ENCODE results near the gene CD55.

CD55 gene

DNA sequence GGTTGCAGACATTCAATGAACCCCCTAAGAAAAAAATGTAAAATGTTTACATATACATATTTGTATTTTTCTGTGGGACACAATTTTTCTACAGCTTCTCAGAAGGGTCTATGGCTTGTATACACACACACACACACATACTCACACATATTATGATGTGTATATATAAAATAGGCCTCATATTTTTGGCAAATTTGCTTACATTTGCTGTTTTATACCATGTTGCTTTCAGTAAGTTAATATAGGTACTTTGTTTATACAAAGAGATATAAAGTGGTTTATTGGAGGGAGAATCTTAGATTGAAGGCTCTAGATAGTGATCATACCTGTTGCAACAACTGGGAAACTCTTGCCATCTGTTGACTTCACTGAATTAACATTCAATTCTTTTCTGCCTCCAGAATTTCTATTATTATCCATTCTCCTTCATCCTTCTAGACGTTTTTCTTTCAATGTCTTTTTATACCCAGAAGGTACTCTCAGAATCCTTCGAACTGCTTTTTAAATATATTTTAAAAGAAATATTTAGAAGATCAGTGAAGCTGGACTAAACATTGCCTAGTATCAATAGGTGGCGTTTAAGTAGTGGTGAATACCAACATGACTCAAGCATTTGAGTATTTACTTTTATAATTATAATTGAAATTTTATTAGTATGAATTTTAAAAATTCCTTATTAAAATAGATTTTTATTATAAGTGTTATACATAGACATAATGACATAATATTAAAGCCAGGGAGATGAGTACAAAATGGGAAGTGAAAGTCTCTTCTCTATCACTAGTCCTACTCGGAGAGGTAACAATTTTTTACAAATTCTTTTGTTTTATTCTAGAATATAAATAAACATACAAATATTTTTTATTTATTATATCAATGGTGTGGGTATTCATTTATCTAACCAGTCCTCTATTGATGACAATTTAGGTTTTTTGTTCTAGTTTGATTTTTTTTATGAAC, 10.2 kb downstream of the CD55 start:
- DNase-seq, result no peak

DNA sequence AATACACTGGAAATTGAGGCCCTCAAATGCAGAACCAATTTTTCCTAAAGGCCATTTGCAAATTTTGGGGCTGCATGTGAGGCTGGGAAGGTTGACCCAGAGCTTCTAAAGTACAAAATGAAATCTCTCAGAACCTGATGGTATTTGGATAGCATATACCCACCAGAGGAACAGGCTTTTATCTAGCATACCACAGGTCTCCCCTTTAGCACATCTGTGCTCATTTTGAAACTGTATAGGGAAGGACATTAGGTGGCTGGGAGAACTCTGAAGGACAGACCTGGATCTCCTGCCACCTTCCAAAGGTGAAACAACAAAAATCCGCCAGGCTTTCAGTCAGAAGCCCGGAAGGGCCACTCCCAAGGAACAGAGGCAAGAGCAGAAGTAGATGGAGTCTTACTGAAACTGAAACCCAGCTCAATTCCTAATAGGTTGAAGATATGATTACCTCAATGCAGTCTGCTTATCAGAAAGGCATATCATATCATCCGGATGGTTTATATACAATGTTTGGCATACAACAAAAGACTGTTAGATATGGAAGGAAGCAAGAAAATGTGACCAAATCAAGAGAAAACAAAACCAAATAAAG, 11.6 kb downstream of the CD55 start:
- no peak for DNase-seq

- no peak for DNase-seq
Observed at GRCh38 chr1:207333620-207334019, 12.1 kb downstream of the CD55 start.

DNA sequence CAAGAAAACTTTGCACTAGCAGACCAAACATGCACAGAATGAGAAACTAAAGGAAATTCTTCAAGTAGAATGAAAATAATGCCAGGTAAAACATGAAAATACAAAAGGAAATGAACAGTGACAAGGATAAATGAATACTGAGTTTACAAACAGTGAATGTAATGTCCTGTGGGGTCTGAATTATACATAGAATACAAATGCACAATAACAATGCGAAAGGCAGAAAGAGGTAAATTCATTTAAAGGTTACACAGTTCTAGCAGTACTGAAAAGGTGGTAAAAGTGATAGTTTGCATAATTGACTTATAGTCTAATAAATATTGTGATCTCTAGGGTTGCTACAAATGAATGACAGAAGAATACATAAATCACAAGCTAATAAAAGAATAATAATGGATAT, 12.9 kb downstream of the CD55 start:
- DNase-seq, result no peak

DNA sequence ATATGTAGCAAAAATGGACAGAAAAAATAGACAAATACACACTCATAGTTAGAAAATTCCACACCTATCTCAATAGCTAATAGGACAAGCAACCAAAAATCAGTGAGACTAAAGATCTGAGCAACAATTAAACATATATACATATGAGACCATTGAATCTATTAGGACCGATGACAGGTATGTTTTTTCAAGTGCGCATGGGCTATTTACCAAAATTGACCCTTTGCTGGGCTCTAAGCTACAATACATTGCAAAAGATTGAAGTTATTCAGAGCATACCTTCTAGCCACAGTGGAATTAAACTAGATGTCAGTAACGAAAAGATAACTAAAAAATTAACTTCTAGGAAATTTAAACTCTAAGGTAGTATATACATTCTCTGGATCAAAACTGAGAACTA, 13.7 kb downstream of the CD55 start:
- no peak for DNase-seq

DNA sequence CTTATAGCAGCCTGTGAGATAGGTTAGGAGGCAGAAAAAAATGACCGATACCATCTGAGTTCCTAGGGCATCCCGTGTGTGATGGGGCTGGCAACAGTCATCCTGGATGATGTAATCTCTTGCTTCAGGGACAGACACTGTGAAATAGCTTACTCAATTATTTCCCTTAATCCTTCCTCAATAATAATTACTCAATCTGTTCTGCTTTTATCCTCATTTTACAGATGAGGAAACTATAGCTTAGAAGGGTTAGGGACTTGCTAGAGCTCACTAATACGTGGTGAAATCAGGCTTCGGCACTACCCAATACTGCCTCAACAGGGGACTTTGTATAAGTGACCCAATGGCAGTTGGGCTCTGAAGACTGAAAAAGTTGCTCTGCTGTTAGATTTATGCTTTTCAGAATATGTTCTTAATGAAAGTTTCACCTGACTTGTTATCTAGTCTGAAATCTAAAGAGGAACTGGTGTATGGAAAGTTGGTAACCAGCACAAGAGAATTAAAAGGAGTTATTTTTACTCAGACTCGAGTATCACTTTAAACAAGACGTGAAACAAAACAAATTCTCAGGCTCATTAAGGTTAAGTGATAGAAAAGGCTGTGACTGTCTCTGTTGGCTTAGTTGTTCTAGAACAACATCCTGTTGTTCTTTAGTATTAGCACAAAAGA, 14.4 kb downstream of the CD55 start:
- DNase-seq, result no peak

DNA sequence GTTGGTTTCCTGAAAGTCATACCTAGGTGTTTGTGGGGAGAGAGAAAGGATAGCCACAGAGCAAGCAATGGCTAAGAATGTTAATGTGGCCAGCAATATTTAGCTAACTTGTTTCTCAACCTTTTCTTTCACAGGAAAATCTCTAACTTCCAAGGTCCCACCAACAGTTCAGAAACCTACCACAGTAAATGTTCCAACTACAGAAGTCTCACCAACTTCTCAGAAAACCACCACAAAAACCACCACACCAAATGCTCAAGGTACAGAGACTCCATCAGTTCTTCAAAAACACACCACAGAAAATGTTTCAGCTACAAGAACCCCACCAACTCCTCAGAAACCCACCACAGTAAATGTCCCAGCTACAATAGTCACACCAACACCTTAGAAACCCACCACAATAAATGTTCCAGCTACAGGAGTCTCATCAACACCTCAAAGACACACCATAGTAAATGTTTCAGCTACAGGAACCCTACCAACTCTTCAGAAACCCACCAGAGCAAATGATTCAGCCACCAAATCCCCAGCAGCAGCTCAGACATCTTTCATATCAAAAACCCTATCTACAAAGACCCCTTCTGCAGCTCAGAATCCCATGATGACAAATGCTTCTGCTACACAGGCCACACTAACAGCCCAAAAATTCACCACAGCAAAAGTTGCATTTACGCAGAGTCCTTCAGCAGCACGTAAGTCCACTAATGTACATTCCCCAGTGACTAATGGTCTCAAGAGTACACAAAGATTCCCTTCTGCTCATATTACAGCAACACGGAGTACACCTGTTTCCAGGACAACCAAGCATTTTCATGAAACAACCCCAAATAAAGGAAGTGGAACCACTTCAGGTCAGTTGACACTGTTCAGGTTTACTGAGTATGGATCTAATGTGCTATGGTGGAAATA, 15.3 kb downstream of the CD55 start:
- DNase-seq, result peak; percentile 61

DNA sequence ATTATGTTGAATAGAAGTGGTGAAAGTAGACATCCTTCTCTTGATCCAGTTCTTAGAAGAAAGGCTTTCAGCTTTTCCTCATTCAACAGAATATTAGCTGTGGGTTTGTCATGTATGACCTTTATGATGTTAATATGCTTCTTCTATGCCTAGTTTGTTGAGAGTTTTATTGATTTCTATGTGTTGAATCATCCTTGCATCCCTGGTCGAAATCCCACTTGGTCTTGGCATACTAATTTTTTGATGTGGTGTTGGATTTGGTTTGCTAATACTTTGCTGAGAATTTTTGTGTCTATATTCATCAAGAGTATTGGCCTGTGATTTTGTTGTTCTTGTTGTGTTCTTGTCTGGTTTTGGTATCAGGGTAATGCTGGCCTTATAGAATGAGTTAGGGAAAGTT, 20.9 kb downstream of the CD55 start:
- no peak for DNase-seq

DNA sequence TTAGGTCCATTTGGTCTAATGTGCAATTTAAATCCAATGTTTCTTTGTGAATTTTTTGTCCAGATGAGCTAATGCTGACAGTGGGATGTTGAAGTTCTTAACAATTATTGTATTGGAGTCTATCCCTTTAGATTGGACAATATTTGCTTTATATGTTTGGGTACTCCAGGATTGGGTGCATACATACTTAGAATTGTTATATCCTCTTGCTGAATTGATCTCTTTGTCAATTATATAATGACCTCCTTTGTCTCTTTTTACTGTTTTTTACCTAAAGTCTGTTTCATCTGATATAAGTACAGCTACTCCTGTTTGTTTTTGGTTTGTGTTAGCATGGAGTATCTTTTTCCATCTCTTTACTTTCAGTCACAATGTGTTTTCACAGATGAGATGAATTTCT, 22.2 kb downstream of the CD55 start:
- no peak for DNase-seq

- no peak for DNase-seq
Observed at GRCh38 chr1:207344221-207344620, 22.7 kb downstream of the CD55 start.

- no peak for DNase-seq
Observed at GRCh38 chr1:207345644-207346477, 24.4 kb downstream of the CD55 start.

- no peak for DNase-seq
Observed at GRCh38 chr1:207346513-207346912, 25.0 kb downstream of the CD55 start.

GRCh38 chr1:207349979-207350378, 28.5 kb downstream of the CD55 start:
- no peak for DNase-seq

- no peak for DNase-seq
Observed at GRCh38 chr1:207352554-207352953, 31.1 kb downstream of the CD55 start.

GRCh38 chr1:207355060-207355459, 33.6 kb downstream of the CD55 start:
- DNase-seq, result no peak

DNA sequence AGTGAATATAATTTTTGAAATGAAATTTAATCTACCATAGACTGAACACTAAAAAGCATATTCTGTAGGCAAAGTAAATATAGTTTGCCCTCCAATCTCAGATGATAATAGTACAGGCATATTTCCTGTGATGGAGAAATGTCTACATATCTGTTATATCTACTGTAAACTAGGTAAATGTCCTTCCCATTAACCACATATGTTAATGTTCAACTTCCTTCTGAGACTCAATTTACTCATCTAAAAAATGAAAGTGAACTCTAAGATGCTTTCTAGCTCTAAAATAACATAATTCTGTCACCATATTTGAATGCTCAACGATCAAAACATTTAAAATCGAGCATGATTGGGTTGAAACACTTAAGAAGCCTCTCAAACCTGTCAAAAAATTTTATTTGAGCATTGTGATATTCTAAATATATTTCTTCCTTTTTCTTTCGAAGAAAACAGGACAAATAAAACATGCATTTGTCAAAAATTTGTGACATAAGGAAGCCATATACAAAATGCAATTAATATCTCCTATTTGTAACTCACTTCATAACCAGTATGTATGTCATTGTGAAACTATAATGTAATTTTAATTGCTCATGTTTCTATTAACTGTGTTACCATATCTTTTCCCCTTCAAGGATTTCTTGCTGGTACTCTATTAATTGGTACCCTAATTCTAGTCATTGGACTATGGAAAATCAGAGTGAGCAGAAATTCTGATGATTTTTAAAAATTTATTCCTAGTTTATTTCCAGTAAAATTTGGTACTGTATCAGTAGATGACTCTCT, 34.2 kb downstream of the CD55 start:
- no peak for DNase-seq

GRCh38 chr1:207361029-207361428, 39.6 kb downstream of the CD55 start:
- DNase-seq, result no peak

DNA sequence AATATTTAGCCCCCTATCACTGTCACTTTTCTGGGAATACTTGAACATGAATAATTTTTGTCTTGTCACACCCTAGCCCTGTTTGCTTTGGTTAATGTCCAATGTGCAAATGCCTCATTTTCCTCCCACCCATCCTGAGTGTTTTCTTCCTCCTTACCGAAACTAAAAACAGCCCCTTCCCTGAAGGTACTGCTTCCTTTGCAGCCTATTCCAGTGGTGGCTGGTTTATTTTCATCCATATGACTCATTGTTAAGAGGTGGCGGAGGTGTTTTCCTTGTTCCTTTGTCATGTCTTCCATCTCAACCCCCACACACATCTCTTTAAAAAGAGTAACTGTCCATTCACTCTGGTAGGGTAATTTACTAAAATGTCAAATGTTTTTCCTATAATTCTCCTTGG, 40.4 kb downstream of the CD55 start:
- DNase-seq, result no peak

DNA sequence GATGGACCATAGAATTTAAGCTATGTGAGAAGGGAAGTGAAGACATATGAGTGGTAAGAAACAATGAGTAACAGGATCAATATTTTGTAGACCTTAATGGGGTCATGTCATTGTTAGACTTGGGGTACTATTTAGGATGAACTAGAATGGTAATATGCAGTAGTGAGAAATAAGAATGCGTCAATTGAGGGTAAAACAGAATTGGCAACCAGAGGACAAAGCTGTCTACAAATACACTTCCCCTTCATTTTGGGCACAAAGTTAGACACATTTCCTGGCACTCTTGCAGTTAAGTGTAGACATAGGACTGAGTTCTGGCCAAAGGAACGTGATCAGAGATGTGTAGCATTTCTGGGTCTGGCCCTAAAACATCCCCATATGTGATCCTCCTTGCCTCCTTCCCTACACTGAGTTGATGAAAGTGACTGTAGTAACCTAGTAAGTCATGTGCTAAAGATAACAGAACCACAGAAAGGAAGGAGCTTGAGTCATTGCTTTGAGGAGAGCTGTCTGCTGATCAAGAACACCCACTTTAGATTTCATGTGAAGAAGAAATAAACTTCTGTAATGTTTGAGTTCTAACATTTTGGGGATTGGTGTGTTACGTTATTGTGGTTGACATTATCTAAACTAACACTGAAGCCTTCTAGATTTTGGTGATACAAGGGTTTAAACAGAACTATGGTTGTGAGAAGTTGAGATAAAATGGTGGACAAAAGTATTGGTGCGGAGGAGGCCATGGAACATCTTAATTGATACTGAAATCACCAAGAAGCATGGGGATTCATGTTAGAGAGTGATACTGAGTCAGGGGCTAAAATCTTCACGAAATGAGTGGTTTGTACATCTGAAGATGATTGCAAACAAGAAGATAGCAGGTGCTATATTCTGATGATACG, 41.7 kb downstream of the CD55 start:
- no peak for DNase-seq

DNA sequence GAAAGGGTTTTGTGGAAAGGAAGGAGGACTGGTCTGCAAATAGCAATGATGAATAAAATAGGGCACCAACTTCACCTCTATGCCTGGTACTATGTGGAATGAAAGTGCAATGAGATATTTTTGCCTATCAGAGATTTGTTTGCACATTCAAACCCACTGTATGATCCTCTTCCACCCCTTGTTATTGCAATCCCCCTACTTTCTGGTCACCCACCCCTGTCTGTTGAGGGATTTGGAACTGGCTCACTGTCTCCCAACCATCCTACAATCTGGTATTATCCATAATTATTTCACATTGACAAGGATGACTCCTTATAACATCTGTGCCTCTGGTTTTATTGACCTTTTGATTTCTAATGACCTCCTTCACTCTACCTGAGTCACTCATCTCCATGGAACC, 42.4 kb downstream of the CD55 start:
- DNase-seq, result no peak
